ENCODE measurements around the gene LRP3.

GRCh38 chr19:33196446-33197193 is 2.5 kb downstream of the LRP3 start:
- no peak for TF ChIP-seq CTCF (conservative IDR thresholded peaks at IDR 0.05 in 1 of 2, IDR thresholded peaks at IDR 0.05 in 1 of 2; ENCODE audit: low read depth in 1 of 2, low read length in 2 of 2)
- no peak for TF ChIP-seq EZH2 (IDR thresholded peaks at IDR 0.05; ENCODE audit: low read length, missing control alignments)

All from fibroblast of lung (primary cell).